Type B pancreatic cell (in vitro differentiated cells): Measurements from ENCODE around the gene CFAP97. TPM values are rescaled to one million over a fixed set of nuclear protein-coding genes. Genes with fewer than 3 reads are reported as not detected.

Experiments
- DNase-seq: peaks from one replicate; pipeline ENCODE4 v3.0.0; 2021; ENCODE audit warnings: mixed read lengths; ENCODE audit not compliant: unreplicated experiment; ENCODE audit errors: extremely low spot score
- H3K27ac Mint-ChIP-seq: 2 replicates; pipeline ENCODE4 v1.8.0; 2021; ENCODE audit warnings: mild to moderate bottlenecking, mixed read lengths
- H3K27me3 Mint-ChIP-seq: 2 replicates; pipeline ENCODE4 v1.8.0; 2021; ENCODE audit warnings: mixed read lengths
- H3K36me3 Mint-ChIP-seq: 2 replicates; pipeline ENCODE4 v1.8.0; 2021; ENCODE audit warnings: mixed read lengths
- H3K4me1 Mint-ChIP-seq: one replicate; pipeline ENCODE4 v1.8.0; 2021; ENCODE audit warnings: mixed read lengths; ENCODE audit not compliant: unreplicated experiment
- H3K4me3 Mint-ChIP-seq: 2 replicates; pipeline ENCODE4 v1.8.0; 2021; ENCODE audit warnings: mild to moderate bottlenecking, mixed read lengths
- H3K9me3 Mint-ChIP-seq: 2 replicates; pipeline ENCODE4 v1.8.0; 2021; ENCODE audit warnings: mixed read lengths
- total RNA-seq: library from RNA; stranded (reverse); gene quantifications from 2 replicates; pipeline ENCODE4 v1.2.1, GENCODE V29; 2021; ENCODE audit warnings: low replicate concordance
- TF ChIP-seq, protein P1 (sequence below): fragments of 200-600 bp; sonication (generic); conservative IDR thresholded peaks from 2 replicates; pipeline ENCODE4 v1.5.0; 2021; ENCODE audit warnings: antibody characterized with exemption, mild to moderate bottlenecking

Gene CFAP97
- total RNA-seq, 1 donor from 2014 or later: 21.6 TPM

- no peak overlapping the region for H3K27ac Mint-ChIP-seq
- no peaks in the 10 kb centered on the region for H3K9me3 Mint-ChIP-seq
- TF ChIP-seq, protein P1, sequence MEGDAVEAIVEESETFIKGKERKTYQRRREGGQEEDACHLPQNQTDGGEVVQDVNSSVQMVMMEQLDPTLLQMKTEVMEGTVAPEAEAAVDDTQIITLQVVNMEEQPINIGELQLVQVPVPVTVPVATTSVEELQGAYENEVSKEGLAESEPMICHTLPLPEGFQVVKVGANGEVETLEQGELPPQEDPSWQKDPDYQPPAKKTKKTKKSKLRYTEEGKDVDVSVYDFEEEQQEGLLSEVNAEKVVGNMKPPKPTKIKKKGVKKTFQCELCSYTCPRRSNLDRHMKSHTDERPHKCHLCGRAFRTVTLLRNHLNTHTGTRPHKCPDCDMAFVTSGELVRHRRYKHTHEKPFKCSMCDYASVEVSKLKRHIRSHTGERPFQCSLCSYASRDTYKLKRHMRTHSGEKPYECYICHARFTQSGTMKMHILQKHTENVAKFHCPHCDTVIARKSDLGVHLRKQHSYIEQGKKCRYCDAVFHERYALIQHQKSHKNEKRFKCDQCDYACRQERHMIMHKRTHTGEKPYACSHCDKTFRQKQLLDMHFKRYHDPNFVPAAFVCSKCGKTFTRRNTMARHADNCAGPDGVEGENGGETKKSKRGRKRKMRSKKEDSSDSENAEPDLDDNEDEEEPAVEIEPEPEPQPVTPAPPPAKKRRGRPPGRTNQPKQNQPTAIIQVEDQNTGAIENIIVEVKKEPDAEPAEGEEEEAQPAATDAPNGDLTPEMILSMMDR: peak; percentile 86
- H3K4me1 Mint-ChIP-seq: peaks cover 9% of the 10 kb centered on the region
- no peak overlapping the region for H3K4me3 Mint-ChIP-seq
- H3K27me3 Mint-ChIP-seq: no peaks in the 10 kb centered on the region
- H3K36me3 Mint-ChIP-seq: peaks cover 10% of the 10 kb centered on the region
- DNase-seq: no peak
These were observed 20.0 kb downstream of the CFAP97 start for GRCh38 chr4:185183622-185184281.

GRCh38 chr4:185182239-185182638 is 21.6 kb downstream of the CFAP97 start:
- H3K4me1 Mint-ChIP-seq: peaks cover 6% of the 10 kb centered on the region
- no peak for DNase-seq
- no peak overlapping the region for H3K4me3 Mint-ChIP-seq
- no peaks in the 10 kb centered on the region for H3K9me3 Mint-ChIP-seq
- TF ChIP-seq, protein P1: no peak
- H3K36me3 Mint-ChIP-seq: peaks cover 9% of the 10 kb centered on the region
- no peak overlapping the region for H3K27ac Mint-ChIP-seq
- no peaks in the 10 kb centered on the region for H3K27me3 Mint-ChIP-seq

DNA sequence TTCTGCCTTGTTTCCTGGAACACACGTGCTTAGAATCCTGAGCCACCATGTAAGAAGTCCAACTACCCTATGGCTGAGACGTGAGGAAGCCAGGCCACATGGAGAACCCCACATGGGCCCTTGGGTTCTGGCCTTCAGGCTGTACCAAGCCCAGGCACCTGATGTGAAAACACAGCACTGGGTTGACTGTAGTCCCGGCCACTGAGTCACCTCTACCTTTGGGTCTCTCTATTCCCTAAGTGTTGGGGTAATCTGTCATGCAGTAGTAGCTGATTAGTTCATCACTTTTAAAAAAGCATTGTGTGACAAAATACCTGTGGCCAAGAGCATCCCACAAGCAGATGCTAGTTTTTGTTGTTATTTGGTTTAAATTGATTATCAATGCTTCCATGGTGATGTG is 24.3 kb downstream of the CFAP97 start:
- DNase-seq: no peak
- H3K9me3 Mint-ChIP-seq: no peaks in the 10 kb centered on the region
- no peak overlapping the region for H3K27ac Mint-ChIP-seq
- H3K4me1 Mint-ChIP-seq: no peaks in the 10 kb centered on the region
- H3K27me3 Mint-ChIP-seq: no peaks in the 10 kb centered on the region
- no peak overlapping the region for H3K4me3 Mint-ChIP-seq
- TF ChIP-seq, protein P1: no peak
- H3K36me3 Mint-ChIP-seq: peaks cover 12% of the 10 kb centered on the region

- H3K9me3 Mint-ChIP-seq: peaks cover 6% of the 10 kb centered on the region
- no peaks in the 10 kb centered on the region for H3K4me1 Mint-ChIP-seq
- DNase-seq: no peak
- peaks cover 18% of the 10 kb centered on the region for H3K36me3 Mint-ChIP-seq
- no peaks in the 10 kb centered on the region for H3K27me3 Mint-ChIP-seq
- no peak overlapping the region for H3K27ac Mint-ChIP-seq
- TF ChIP-seq, protein P1: no peak
- H3K4me3 Mint-ChIP-seq: no peak overlapping the region
These were observed 32.3 kb downstream of the CFAP97 start for GRCh38 chr4:185171373-185172071.

- Mint-ChIP-seq H3K4me1 (peaks cover 4% of the 10 kb centered on the region), H3K27me3 (no peaks in the 10 kb centered on the region), H3K36me3 (peaks cover 20% of the 10 kb centered on the region), H3K27ac (no peak overlapping the region), H3K4me3 (no peak overlapping the region), H3K9me3 (peaks cover 6% of the 10 kb centered on the region)
- TF ChIP-seq, protein P1: no peak
- DNase-seq: no peak
These were observed 36.6 kb downstream of the CFAP97 start for GRCh38 chr4:185167234-185167633.
